SK-N-SH (cell line): Measurements from ENCODE around the gene LONP2. TPM values are rescaled to one million over a fixed set of nuclear protein-coding genes. Genes with fewer than 3 reads are reported as not detected.

Source experiments
- CTCF ChIA-PET: fragments of 300-600, 350-600 bp; formaldehyde crosslinking; extraction: SDS; loops from one replicate; lab custom pipeline; 2021; lab: Yijun Ruan, JAX
- POLR2A ChIA-PET: fragments of 350-600 bp; sonication (Branson Sonifier 250); formaldehyde crosslinking; extraction: SDS; loops from one replicate; lab custom pipeline; 2020; ENCODE audit warnings: antibody characterized with exemption, inconsistent platforms; lab: Yijun Ruan, JAX
- DNase-seq: peaks from one replicate; pipeline ENCODE4 v3.0.0; 2012
- H2AFZ ChIP-seq: fragments of 200-600 bp; sonication (generic); 2 replicates; pipeline ENCODE4 v1.8.1; 2016; ENCODE audit warnings: antibody characterized with exemption, mild to moderate bottlenecking, low read depth
- H3F3A ChIP-seq: fragments of 200-600 bp; sonication (generic); replicated peaks from 2 replicates; pipeline ENCODE3; 2016; ENCODE audit warnings: antibody characterized with exemption, mild to moderate bottlenecking; ENCODE audit not compliant: insufficient read depth
- H3K27ac ChIP-seq, 2 experiments: fragments of 200-500 bp in 1 of 2; fragments of 200-600 bp in 1 of 2; sonication (Bioruptor generic) in 1 of 2; sonication (generic), shearing (Covaris generic) in 1 of 2; 2 replicates each; pipeline versions ENCODE4 v1.5.1 to v1.6.1; 2014 to 2016; ENCODE audit warnings: low read depth in 2 of 2, inconsistent platforms in 1 of 2, low read length in 1 of 2, mild to moderate bottlenecking in 1 of 2, mixed read lengths in 1 of 2
- H3K27me3 ChIP-seq: fragments of 200-600 bp; sonication (generic), shearing (Covaris generic); 2 replicates; pipeline ENCODE4 v1.6.1; 2016; ENCODE audit warnings: mixed run types; ENCODE audit not compliant: insufficient read depth
- H3K36me3 ChIP-seq, 2 experiments: fragments of 200-500 bp in 1 of 2; fragments of 200-600 bp in 1 of 2; sonication (Bioruptor generic) in 1 of 2; sonication (generic) in 1 of 2; replicated peaks in 1 of 2; 2 replicates each; pipeline versions ENCODE3 to v1.5.1; 2014 to 2016; ENCODE audit warnings: low read length in 1 of 2, mild to moderate bottlenecking in 1 of 2; ENCODE audit not compliant: insufficient read depth in 2 of 2, control insufficient read depth in 1 of 2
- H3K4me1 ChIP-seq, 2 experiments: fragments of 200-500 bp in 1 of 2; fragments of 200-600 bp in 1 of 2; sonication (Bioruptor generic) in 1 of 2; sonication (generic), shearing (Covaris generic) in 1 of 2; 2 replicates each; pipeline versions ENCODE4 v1.5.1 to v1.6.1; 2014 to 2016; ENCODE audit warnings: low read depth in 1 of 2, low read length in 1 of 2, mixed run types in 1 of 2; ENCODE audit not compliant: insufficient read depth in 2 of 2, control insufficient read depth in 1 of 2
- H3K4me2 ChIP-seq: fragments of 200-600 bp; sonication (generic), shearing (Covaris generic); 2 replicates; pipeline ENCODE4 v1.6.1; 2017; ENCODE audit warnings: mixed run types
- H3K4me3 ChIP-seq, 2 experiments: fragments of 200-500 bp in 1 of 2; fragments of 200-600 bp in 1 of 2; sonication (Bioruptor generic) in 1 of 2; sonication (generic), shearing (Covaris generic) in 1 of 2; 2 replicates each; pipeline versions ENCODE4 v1.5.1 to v1.8.1; 2014 to 2016; ENCODE audit warnings: low read depth in 2 of 2, inconsistent platforms in 1 of 2, low read length in 1 of 2, mild to moderate bottlenecking in 1 of 2, mixed read lengths in 1 of 2, moderate library complexity in 1 of 2
- H3K79me2 ChIP-seq: fragments of 200-600 bp; sonication (generic); 2 replicates; pipeline ENCODE4 v1.8.1; 2017; ENCODE audit warnings: mild to moderate bottlenecking; ENCODE audit not compliant: insufficient read depth
- H3K9ac ChIP-seq: fragments of 200-600 bp; sonication (generic); 2 replicates; pipeline ENCODE4 v1.6.1; 2017; ENCODE audit warnings: mixed run types
- H3K9me2 ChIP-seq: fragments of 200-600 bp; sonication (generic); 2 replicates; pipeline ENCODE4 v1.6.1; 2017; ENCODE audit warnings: mixed run types
- H3K9me3 ChIP-seq: fragments of 200-600 bp; sonication (generic); 2 replicates; pipeline ENCODE4 v1.6.1; 2017; ENCODE audit warnings: mixed run types, mild to moderate bottlenecking, moderate library complexity
- H4K20me1 ChIP-seq: fragments of 200-600 bp; sonication (generic); 2 replicates; pipeline ENCODE4 v1.6.1; 2017; ENCODE audit warnings: mild to moderate bottlenecking, mixed run types; ENCODE audit not compliant: insufficient read depth
- CHD2 ChIP-seq: fragments of 150-350 bp; IDR thresholded peaks from 2 replicates; pipeline ENCODE4 v1.6.1; 2018; ENCODE audit warnings: low read length; ENCODE audit not compliant: partially characterized antibody
- ELF1 ChIP-seq: IDR thresholded peaks from 2 replicates; pipeline ENCODE4 v1.4.0; 2012
- FOSL2 ChIP-seq: IDR thresholded peaks from 2 replicates; pipeline ENCODE4 v1.4.0; 2012; ENCODE audit warnings: low read depth, mild to moderate bottlenecking, moderate library complexity, borderline replicate concordance
- FOXJ3 ChIP-seq: sonication (generic); formaldehyde crosslinking; IDR thresholded peaks from 2 replicates; pipeline ENCODE4 v1.5.1; 2020; ENCODE audit warnings: mild to moderate bottlenecking, missing genetic modification reagents
- FOXM1 ChIP-seq: IDR thresholded peaks from 2 replicates; pipeline ENCODE4 v1.4.0; 2012; ENCODE audit warnings: low read depth, mild to moderate bottlenecking
- GABPA ChIP-seq: IDR thresholded peaks from 2 replicates; pipeline ENCODE4 v1.4.0; 2012; ENCODE audit warnings: low read depth, mild to moderate bottlenecking
- JUND ChIP-seq: IDR thresholded peaks from 2 replicates; pipeline ENCODE4 v1.4.0; 2012
- NFIC ChIP-seq: IDR thresholded peaks from 2 replicates; pipeline ENCODE4 v1.4.0; 2012; ENCODE audit warnings: borderline replicate concordance
- NRF1 ChIP-seq: IDR thresholded peaks from 2 replicates; pipeline ENCODE4 v1.6.1; 2012; ENCODE audit warnings: low read depth, mild to moderate bottlenecking, low read length
- POLR2AphosphoS5 ChIP-seq: IDR thresholded peaks from 2 replicates; pipeline ENCODE4 v1.6.1; 2012; ENCODE audit warnings: low read depth, low read length
- RAD21 ChIP-seq: IDR thresholded peaks from 2 replicates; pipeline ENCODE4 v1.6.1; 2012; ENCODE audit warnings: mild to moderate bottlenecking, low read length
- RCOR1 ChIP-seq: fragments of 150-350 bp; IDR thresholded peaks from 2 replicates; pipeline ENCODE4 v1.6.1; 2017; ENCODE audit warnings: antibody characterized with exemption, low read length
- USF1 ChIP-seq: IDR thresholded peaks from 2 replicates; pipeline ENCODE4 v1.4.0; 2012; ENCODE audit warnings: low read depth, borderline replicate concordance
- USF2 ChIP-seq: fragments of 150-350 bp; IDR thresholded peaks from 2 replicates; pipeline ENCODE4 v1.6.1; 2017; ENCODE audit warnings: antibody characterized with exemption, low read length, low read depth, borderline replicate concordance
- YY1 ChIP-seq: IDR thresholded peaks from 2 replicates; pipeline ENCODE4 v1.4.0; 2012; ENCODE audit warnings: low read depth, mild to moderate bottlenecking
- WGBS: methylation state at CpG from one replicate; pipeline ENCODE4 v1.1.6; 2017; ENCODE audit warnings: low lambda C conversion rate; 5-methylcytosine and 5-hydroxymethylcytosine counted together
- polyA plus RNA-seq, 3 experiments: library from polyadenylated mRNA; depleted of rRNA; stranded (reverse); fragments of >200 nt; gene quantifications; 2 replicates each; pipeline ENCODE4 v1.2.3, GENCODE V29; 2012
- TF ChIP-seq, protein P1 (sequence below): fragments of 200-600 bp; sonication (generic); IDR thresholded peaks from 2 replicates; pipeline ENCODE4 v1.6.1; 2017; ENCODE audit warnings: antibody characterized with exemption, mild to moderate bottlenecking, moderate library complexity
- TF ChIP-seq, protein P2 (sequence below): IDR thresholded peaks from 2 replicates; pipeline ENCODE4 v1.4.0; 2012; ENCODE audit warnings: low read depth, borderline replicate concordance

Gene LONP2
- polyA plus RNA-seq, 1 of the 3 experiments (the other 2 are of a cell fraction), result 22.4 TPM

DNA sequence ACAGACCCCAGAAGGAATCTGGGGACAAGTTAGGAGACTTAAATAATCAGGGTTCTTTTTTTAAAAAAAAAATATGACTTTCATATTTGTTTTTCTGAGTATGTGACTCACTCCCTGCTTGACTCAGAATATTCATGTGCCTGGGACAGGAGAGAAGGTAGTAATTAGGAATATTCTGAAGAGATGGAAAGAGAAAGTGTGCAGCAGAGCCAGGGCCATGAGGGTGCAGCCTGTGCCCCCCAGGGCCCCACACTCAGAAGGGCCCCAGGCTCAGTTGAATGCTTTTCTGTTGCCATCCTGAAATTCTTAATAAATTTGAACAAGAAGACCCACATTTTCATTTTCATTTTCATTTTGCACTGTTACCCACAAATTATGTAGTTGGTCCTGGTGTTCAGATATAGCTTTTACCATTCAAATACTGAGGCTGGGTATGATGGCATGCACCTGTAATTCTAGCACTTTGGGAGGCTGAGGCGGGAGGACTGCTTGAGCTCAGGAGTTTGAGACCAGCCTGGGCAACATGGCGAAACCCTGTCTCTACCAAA is 11.5 kb upstream of the LONP2 start:
- Histone ChIP-seq H3K9ac (no peak overlapping the region), H3K27me3 (no peaks in the 10 kb centered on the region), H3K9me3 (no peaks in the 10 kb centered on the region), H2AFZ (no peak overlapping the region), H3K4me1 (no peaks in the 10 kb centered on the region), H3K27ac (no peak overlapping the region), H4K20me1 (no peaks in the 10 kb centered on the region), H3K4me2 (no peak overlapping the region), H3K79me2 (no peaks in the 10 kb centered on the region), H3K36me3 (no peaks in the 10 kb centered on the region), H3K9me2 (no peaks in the 10 kb centered on the region), H3K4me3 (no peak overlapping the region), H3F3A (no peaks in the 10 kb centered on the region)
- 82% methylated on average over 2 of the region's 2 CpGs for WGBS
- ChIA-PET POLR2A (no interaction called here), CTCF (interaction anchor here (1.8 to 3.3 kb wide), 3 partner anchors 309 to 398 kb away, joined by 5 to 24 read pairs (median 15); no protein-coding TSS in a partner anchor)
- no peak for DNase-seq
- TF ChIP-seq POLR2AphosphoS5 (no peak), FOXJ3 (CRISPR knock-in tag) (no peak), YY1 (no peak)

GRCh38 chr16:48234630-48235029 is 9.5 kb upstream of the LONP2 start:
- CTCF ChIA-PET, result interaction anchor here (0.8 to 3.3 kb wide), 2 partner anchors 11 to 396 kb away, joined by 3 to 15 read pairs; no protein-coding TSS in a partner anchor
- Histone ChIP-seq H3K27ac (no peak overlapping the region), H3K79me2 (no peaks in the 10 kb centered on the region), H3K4me3 (no peak overlapping the region), H3K4me2 (no peak overlapping the region), H3K27me3 (no peaks in the 10 kb centered on the region)
- DNase-seq, result no peak
- no peak for TF ChIP-seq NRF1
- TF ChIP-seq RCOR1, result no peak
- TF ChIP-seq, protein P1, sequence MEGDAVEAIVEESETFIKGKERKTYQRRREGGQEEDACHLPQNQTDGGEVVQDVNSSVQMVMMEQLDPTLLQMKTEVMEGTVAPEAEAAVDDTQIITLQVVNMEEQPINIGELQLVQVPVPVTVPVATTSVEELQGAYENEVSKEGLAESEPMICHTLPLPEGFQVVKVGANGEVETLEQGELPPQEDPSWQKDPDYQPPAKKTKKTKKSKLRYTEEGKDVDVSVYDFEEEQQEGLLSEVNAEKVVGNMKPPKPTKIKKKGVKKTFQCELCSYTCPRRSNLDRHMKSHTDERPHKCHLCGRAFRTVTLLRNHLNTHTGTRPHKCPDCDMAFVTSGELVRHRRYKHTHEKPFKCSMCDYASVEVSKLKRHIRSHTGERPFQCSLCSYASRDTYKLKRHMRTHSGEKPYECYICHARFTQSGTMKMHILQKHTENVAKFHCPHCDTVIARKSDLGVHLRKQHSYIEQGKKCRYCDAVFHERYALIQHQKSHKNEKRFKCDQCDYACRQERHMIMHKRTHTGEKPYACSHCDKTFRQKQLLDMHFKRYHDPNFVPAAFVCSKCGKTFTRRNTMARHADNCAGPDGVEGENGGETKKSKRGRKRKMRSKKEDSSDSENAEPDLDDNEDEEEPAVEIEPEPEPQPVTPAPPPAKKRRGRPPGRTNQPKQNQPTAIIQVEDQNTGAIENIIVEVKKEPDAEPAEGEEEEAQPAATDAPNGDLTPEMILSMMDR, result no peak
- TF ChIP-seq, all 33 proteins: peak for 0
- no peaks in the 10 kb centered on the region for H3K9me2 ChIP-seq
- H3K9ac ChIP-seq, result no peak overlapping the region
- no peaks in the 10 kb centered on the region for H4K20me1 ChIP-seq
- no peaks in the 10 kb centered on the region for H3F3A ChIP-seq
- POLR2A ChIA-PET, result no interaction called here
- H3K36me3 ChIP-seq, result no peaks in the 10 kb centered on the region
- H2AFZ ChIP-seq, result no peak overlapping the region
- H3K9me3 ChIP-seq, result no peaks in the 10 kb centered on the region
- H3K4me1 ChIP-seq, result no peaks in the 10 kb centered on the region

GRCh38 chr16:48235058-48235555 is 9.0 kb upstream of the LONP2 start:
- Histone ChIP-seq H2AFZ (no peak overlapping the region), H3F3A (no peaks in the 10 kb centered on the region), H3K27ac (no peak overlapping the region), H3K27me3 (no peaks in the 10 kb centered on the region), H3K9me2 (no peaks in the 10 kb centered on the region), H3K79me2 (no peaks in the 10 kb centered on the region), H3K36me3 (no peaks in the 10 kb centered on the region), H3K9ac (no peak overlapping the region), H4K20me1 (no peaks in the 10 kb centered on the region), H3K4me2 (no peak overlapping the region), H3K4me1 (no peaks in the 10 kb centered on the region), H3K9me3 (no peaks in the 10 kb centered on the region), H3K4me3 (no peak overlapping the region)
- POLR2A ChIA-PET, result no interaction called here
- CTCF ChIA-PET, result interaction anchor here (0.7 to 3.3 kb wide), 6 partner anchors 12 to 395 kb away, joined by 3 to 15 read pairs (median 3); no protein-coding TSS in a partner anchor
- WGBS, result 43% methylated on average over 6 of the region's 6 CpGs
- DNase-seq, result no peak
- TF ChIP-seq, protein P2, sequence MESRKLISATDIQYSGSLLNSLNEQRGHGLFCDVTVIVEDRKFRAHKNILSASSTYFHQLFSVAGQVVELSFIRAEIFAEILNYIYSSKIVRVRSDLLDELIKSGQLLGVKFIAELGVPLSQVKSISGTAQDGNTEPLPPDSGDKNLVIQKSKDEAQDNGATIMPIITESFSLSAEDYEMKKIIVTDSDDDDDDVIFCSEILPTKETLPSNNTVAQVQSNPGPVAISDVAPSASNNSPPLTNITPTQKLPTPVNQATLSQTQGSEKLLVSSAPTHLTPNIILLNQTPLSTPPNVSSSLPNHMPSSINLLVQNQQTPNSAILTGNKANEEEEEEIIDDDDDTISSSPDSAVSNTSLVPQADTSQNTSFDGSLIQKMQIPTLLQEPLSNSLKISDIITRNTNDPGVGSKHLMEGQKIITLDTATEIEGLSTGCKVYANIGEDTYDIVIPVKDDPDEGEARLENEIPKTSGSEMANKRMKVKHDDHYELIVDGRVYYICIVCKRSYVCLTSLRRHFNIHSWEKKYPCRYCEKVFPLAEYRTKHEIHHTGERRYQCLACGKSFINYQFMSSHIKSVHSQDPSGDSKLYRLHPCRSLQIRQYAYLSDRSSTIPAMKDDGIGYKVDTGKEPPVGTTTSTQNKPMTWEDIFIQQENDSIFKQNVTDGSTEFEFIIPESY, result no peak
- no peak for TF ChIP-seq NRF1
- TF ChIP-seq JUND, result no peak
- TF ChIP-seq ELF1, result no peak
- no peak for TF ChIP-seq CHD2
- no peak for TF ChIP-seq YY1
- no peak for TF ChIP-seq FOSL2
- no peak for TF ChIP-seq NFIC
- TF ChIP-seq FOXM1, result no peak
- no peak for TF ChIP-seq USF2
- no peak for TF ChIP-seq RAD21
- no peak for TF ChIP-seq USF1
- TF ChIP-seq GABPA, result no peak
